MCF 10A (cell line): ENCODE data around the gene RCAN1. TPM values are rescaled to one million over a fixed set of nuclear protein-coding genes. Genes with fewer than 3 reads are reported as not detected.
"Not testable (repeated sequence)": the region's sequence is repeated elsewhere in the genome, so short reads cannot be mapped to it uniquely, and the experiment has no call there.

Experiments used
- BruUV-seq: library from RNA; stranded (reverse); fragments of 400-500 nt; replicated peaks from 2 replicates; lab custom pipeline; 2021; lab: Mats Ljungman, UMichigan
- CTCF ChIA-PET: fragments of 300-600 bp; sonication (Branson Sonifier 250); formaldehyde crosslinking; extraction: SDS; loops from one replicate; lab custom pipeline; 2021; ENCODE audit warnings: antibody characterized with exemption, inconsistent platforms; lab: Yijun Ruan, JAX
- POLR2A ChIA-PET: fragments of 300-600, 350-650 bp; sonication (Branson Sonifier 250); formaldehyde crosslinking; extraction: SDS; loops from one replicate; lab custom pipeline; 2020; ENCODE audit warnings: antibody characterized with exemption, inconsistent platforms; lab: Yijun Ruan, JAX
- DNase-seq: peaks from one replicate; pipeline ENCODE4 v3.0.0-alpha.2; 2018; ENCODE audit not compliant: unreplicated experiment
- H3K27ac Mint-ChIP-seq: one replicate; pipeline ENCODE4 v1.8.0; 2022; ENCODE audit warnings: mild to moderate bottlenecking, low read depth, mixed read lengths; ENCODE audit not compliant: unreplicated experiment
- H3K27me3 Mint-ChIP-seq: one replicate; pipeline ENCODE4 v1.8.0; 2022; ENCODE audit warnings: mixed read lengths; ENCODE audit not compliant: insufficient read depth, unreplicated experiment
- H3K36me3 Mint-ChIP-seq: one replicate; pipeline ENCODE4 v1.8.0; 2022; ENCODE audit warnings: mild to moderate bottlenecking, moderate library complexity, mixed read lengths; ENCODE audit not compliant: insufficient read depth, unreplicated experiment
- H3K4me1 Mint-ChIP-seq: one replicate; pipeline ENCODE4 v1.8.0; 2022; ENCODE audit warnings: mixed read lengths; ENCODE audit not compliant: insufficient read depth, unreplicated experiment
- H3K4me3 Mint-ChIP-seq: one replicate; pipeline ENCODE4 v1.8.0; 2022; ENCODE audit warnings: mild to moderate bottlenecking, moderate library complexity, mixed read lengths; ENCODE audit not compliant: unreplicated experiment
- H3K9me3 Mint-ChIP-seq: one replicate; pipeline ENCODE4 v1.8.0; 2022; ENCODE audit warnings: mixed read lengths; ENCODE audit not compliant: unreplicated experiment
- CTCF ChIP-seq: fragments of 200-600 bp; IDR thresholded peaks from one replicate; pipeline ENCODE4 v1.8.0; 2022; ENCODE audit warnings: antibody characterized with exemption, mild to moderate bottlenecking; ENCODE audit not compliant: unreplicated experiment
- intact Hi-C: fragments of 100-400 bp; cut with micrococcal nuclease; formaldehyde crosslinking; loops from 2 replicates; pipeline ENCODE4 v1.14.1; 2022
- total RNA-seq: library from RNA; stranded (reverse); gene quantifications from 2 replicates; pipeline ENCODE4 v1.2.3, GENCODE V29; 2022

RCAN1 gene
- total RNA-seq, 1 experiment from 2014 or later: 11.9 TPM

- ChIA-PET CTCF (no interaction called here), POLR2A (no interaction called here)
- no peak for TF ChIP-seq CTCF
- H3K4me3 Mint-ChIP-seq: no peak overlapping the region
- no peaks in the 10 kb centered on the region for H3K4me1 Mint-ChIP-seq
- no TSS peak for BruUV-seq
- no peak for DNase-seq
- intact Hi-C loops: no loop called here
- H3K27ac Mint-ChIP-seq: no peak overlapping the region
- peaks cover 6% of the 10 kb centered on the region for H3K36me3 Mint-ChIP-seq
- H3K27me3 Mint-ChIP-seq: no peaks in the 10 kb centered on the region
- no peaks in the 10 kb centered on the region for H3K9me3 Mint-ChIP-seq
Measured at GRCh38 chr21:34565238-34565637, 49.7 kb downstream of the RCAN1 start.

- H3K27ac Mint-ChIP-seq, H3K9me3 Mint-ChIP-seq, CTCF ChIA-PET, intact Hi-C loops, H3K4me3 Mint-ChIP-seq, H3K4me1 Mint-ChIP-seq, DNase-seq, H3K36me3 Mint-ChIP-seq, BruUV-seq, H3K27me3 Mint-ChIP-seq: not testable (repeated sequence)
- POLR2A ChIA-PET: interaction anchor here (0.5 kb wide), 1 partner anchor 247 kb away, joined by 3 read pairs; no protein-coding TSS in a partner anchor
Measured at GRCh38 chr21:34563370-34563769, 51.5 kb downstream of the RCAN1 start.

- TF ChIP-seq CTCF: no peak
- Mint-ChIP-seq H3K4me3 (no peak overlapping the region), H3K4me1 (no peaks in the 10 kb centered on the region), H3K27ac (no peak overlapping the region), H3K27me3 (no peaks in the 10 kb centered on the region), H3K9me3 (no peaks in the 10 kb centered on the region), H3K36me3 (no peaks in the 10 kb centered on the region)
- no TSS peak for BruUV-seq
- POLR2A ChIA-PET: no interaction called here
- CTCF ChIA-PET: no interaction called here
- DNase-seq: no peak
- intact Hi-C loops: no loop called here
Measured at GRCh38 chr21:34561806-34562205, 53.1 kb downstream of the RCAN1 start.

- intact Hi-C loops: no loop called here
- no peaks in the 10 kb centered on the region for H3K27me3 Mint-ChIP-seq
- ChIA-PET POLR2A (no interaction called here), CTCF (interaction anchor here (0.6 kb wide), 1 partner anchor 776 kb away, joined by 4 read pairs; no protein-coding TSS in a partner anchor)
- no peaks in the 10 kb centered on the region for H3K4me1 Mint-ChIP-seq
- TF ChIP-seq CTCF: no peak
- no peaks in the 10 kb centered on the region for H3K9me3 Mint-ChIP-seq
- H3K27ac Mint-ChIP-seq: no peak overlapping the region
- H3K36me3 Mint-ChIP-seq: no peaks in the 10 kb centered on the region
- DNase-seq: no peak
- BruUV-seq: no TSS peak
- H3K4me3 Mint-ChIP-seq: no peak overlapping the region
Measured at GRCh38 chr21:34560609-34561008, 54.3 kb downstream of the RCAN1 start.

- TF ChIP-seq CTCF: no peak
- Mint-ChIP-seq H3K36me3 (no peaks in the 10 kb centered on the region), H3K4me3 (no peak overlapping the region), H3K9me3 (peaks cover under 1% of the 10 kb centered on the region), H3K27me3 (no peaks in the 10 kb centered on the region), H3K4me1 (no peaks in the 10 kb centered on the region), H3K27ac (no peak overlapping the region)
- DNase-seq: no peak
- CTCF ChIA-PET: interaction anchor here (0.6 to 1.6 kb wide), 3 partner anchors 12 to 627 kb away, joined by 3 to 4 read pairs (median 3); no protein-coding TSS in a partner anchor
- intact Hi-C loops: no loop called here
- POLR2A ChIA-PET: interaction anchor here (1.4 kb wide), 1 partner anchor 12 kb away, joined by 4 read pairs; no protein-coding TSS in a partner anchor
- no TSS peak for BruUV-seq
Measured at GRCh38 chr21:34560021-34560420, 54.9 kb downstream of the RCAN1 start.
